Astrocyte (in vitro differentiated cells and primary cell): ENCODE data around the gene PHF12. TPM values are rescaled to one million over a fixed set of nuclear protein-coding genes. Genes with fewer than 3 reads are reported as not detected.

Source experiments
- DNase-seq: peaks from one replicate; pipeline ENCODE4 v3.0.0-alpha.2; 2010; ENCODE audit warnings: low read depth
- FAIRE-seq: peaks from 2 replicates; lab custom pipeline; 2011; peaks lifted over from hg19 to GRCh38; lab: Jason Lieb, UNC
- H2AFZ ChIP-seq: 2 replicates; pipeline ENCODE4 v1.6.0; 2012; ENCODE audit warnings: low read depth, low read length, inconsistent platforms
- H3K27ac ChIP-seq: 2 replicates; pipeline ENCODE4 v1.5.1; 2011; ENCODE audit warnings: low read depth, low read length, inconsistent platforms
- H3K27me3 ChIP-seq: 2 replicates; pipeline ENCODE4 v1.6.0; 2011; ENCODE audit warnings: low read length, inconsistent platforms; ENCODE audit not compliant: insufficient read depth
- H3K36me3 ChIP-seq: 2 replicates; pipeline ENCODE4 v1.5.1; 2011; ENCODE audit warnings: low read length, inconsistent platforms; ENCODE audit not compliant: insufficient read depth
- H3K4me1 ChIP-seq: 2 replicates; pipeline ENCODE4 v1.5.1; 2011; ENCODE audit warnings: low read length, inconsistent platforms; ENCODE audit not compliant: insufficient read depth
- H3K4me2 ChIP-seq: 2 replicates; pipeline ENCODE4 v1.6.0; 2012; ENCODE audit warnings: low read length, inconsistent platforms
- H3K4me3 ChIP-seq: 2 replicates; pipeline ENCODE4 v1.5.1; 2011; ENCODE audit warnings: low read depth, mild to moderate bottlenecking, low read length, inconsistent platforms; ENCODE audit not compliant: insufficient read depth
- H3K79me2 ChIP-seq: 2 replicates; pipeline ENCODE4 v1.6.0; 2012; ENCODE audit warnings: mild to moderate bottlenecking, low read length, inconsistent platforms; ENCODE audit not compliant: insufficient read depth
- H3K9ac ChIP-seq: 2 replicates; pipeline ENCODE4 v1.6.0; 2012; ENCODE audit warnings: mild to moderate bottlenecking, low read length, inconsistent platforms
- H3K9me3 ChIP-seq: 2 replicates; pipeline ENCODE4 v1.5.1; 2012; ENCODE audit warnings: low read depth, mild to moderate bottlenecking, low read length, inconsistent platforms; ENCODE audit not compliant: insufficient read depth
- H4K20me1 ChIP-seq: 2 replicates; pipeline ENCODE4 v1.6.0; 2012; ENCODE audit warnings: low read length, inconsistent platforms; ENCODE audit not compliant: insufficient read depth
- H3K27ac Mint-ChIP-seq: one replicate; pipeline ENCODE4 v1.8.0; 2021; ENCODE audit warnings: mild to moderate bottlenecking, mixed read lengths; ENCODE audit not compliant: unreplicated experiment
- H3K27me3 Mint-ChIP-seq: one replicate; pipeline ENCODE4 v1.8.0; 2021; ENCODE audit warnings: low read depth, mixed read lengths; ENCODE audit not compliant: unreplicated experiment
- H3K36me3 Mint-ChIP-seq: one replicate; pipeline ENCODE4 v1.8.0; 2021; ENCODE audit warnings: low read depth, mixed read lengths; ENCODE audit not compliant: unreplicated experiment
- H3K4me1 Mint-ChIP-seq: one replicate; pipeline ENCODE4 v1.8.0; 2021; ENCODE audit warnings: low read depth, mixed read lengths; ENCODE audit not compliant: unreplicated experiment
- H3K4me3 Mint-ChIP-seq: one replicate; pipeline ENCODE4 v1.8.0; 2021; ENCODE audit warnings: mild to moderate bottlenecking, moderate library complexity, mixed read lengths; ENCODE audit not compliant: unreplicated experiment
- H3K9me3 Mint-ChIP-seq: one replicate; pipeline ENCODE4 v1.8.0; 2021; ENCODE audit warnings: mild to moderate bottlenecking, mixed read lengths; ENCODE audit not compliant: unreplicated experiment
- EZH2 ChIP-seq: IDR thresholded peaks from 2 replicates; pipeline ENCODE4 v1.6.1; 2012; ENCODE audit warnings: mild to moderate bottlenecking, low read length, inconsistent platforms; ENCODE audit not compliant: insufficient read depth
- total RNA-seq: library from RNA; stranded (reverse); gene quantifications from 2 replicates; pipeline ENCODE4 v1.2.1, GENCODE V29; 2021
- TF ChIP-seq, protein P1 (sequence below): IDR thresholded peaks from 2 replicates; pipeline ENCODE4 v1.5.1; 2011; ENCODE audit warnings: low read depth, mild to moderate bottlenecking, inconsistent platforms, low read length, moderate library complexity; ENCODE audit not compliant: insufficient read depth

Gene PHF12
- total RNA-seq, 1 donor from 2014 or later = 41.6 TPM

DNA sequence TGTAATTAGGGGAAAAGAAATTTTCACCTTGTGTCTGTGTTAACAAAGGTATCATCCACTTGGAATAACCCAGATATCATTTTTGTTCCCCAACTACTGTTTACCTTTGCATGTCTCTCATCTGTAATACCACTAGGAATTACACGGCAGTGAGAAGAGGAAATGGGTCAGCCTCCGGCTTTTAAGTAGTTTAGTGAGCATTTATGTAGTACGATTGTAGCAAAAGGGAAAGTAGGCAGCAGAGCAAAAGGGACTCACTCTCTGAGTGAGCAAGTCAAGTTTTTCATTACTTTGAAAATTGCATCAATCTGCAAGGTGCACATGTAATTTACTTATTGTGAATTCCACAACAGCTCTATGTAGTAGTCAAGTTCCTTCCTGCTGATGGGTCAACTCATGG is 11.2 kb downstream of the PHF12 start:
- no peak for DNase-seq
- H3K9me3 Mint-ChIP-seq = no peaks in the 10 kb centered on the region
- Histone ChIP-seq H3K4me3 (no peak overlapping the region), H3K9me3 (no peaks in the 10 kb centered on the region), H3K4me2 (no peak overlapping the region), H3K4me1 (peaks cover 5% of the 10 kb centered on the region), H3K9ac (no peak overlapping the region), H3K27ac (no peak overlapping the region), H3K36me3 (peaks cover 2% of the 10 kb centered on the region), H2AFZ (no peak overlapping the region), H4K20me1 (peaks cover 96% of the 10 kb centered on the region), H3K79me2 (peaks cover 98% of the 10 kb centered on the region), H3K27me3 (no peaks in the 10 kb centered on the region)
- no peak for TF ChIP-seq EZH2
- TF ChIP-seq, protein P1, sequence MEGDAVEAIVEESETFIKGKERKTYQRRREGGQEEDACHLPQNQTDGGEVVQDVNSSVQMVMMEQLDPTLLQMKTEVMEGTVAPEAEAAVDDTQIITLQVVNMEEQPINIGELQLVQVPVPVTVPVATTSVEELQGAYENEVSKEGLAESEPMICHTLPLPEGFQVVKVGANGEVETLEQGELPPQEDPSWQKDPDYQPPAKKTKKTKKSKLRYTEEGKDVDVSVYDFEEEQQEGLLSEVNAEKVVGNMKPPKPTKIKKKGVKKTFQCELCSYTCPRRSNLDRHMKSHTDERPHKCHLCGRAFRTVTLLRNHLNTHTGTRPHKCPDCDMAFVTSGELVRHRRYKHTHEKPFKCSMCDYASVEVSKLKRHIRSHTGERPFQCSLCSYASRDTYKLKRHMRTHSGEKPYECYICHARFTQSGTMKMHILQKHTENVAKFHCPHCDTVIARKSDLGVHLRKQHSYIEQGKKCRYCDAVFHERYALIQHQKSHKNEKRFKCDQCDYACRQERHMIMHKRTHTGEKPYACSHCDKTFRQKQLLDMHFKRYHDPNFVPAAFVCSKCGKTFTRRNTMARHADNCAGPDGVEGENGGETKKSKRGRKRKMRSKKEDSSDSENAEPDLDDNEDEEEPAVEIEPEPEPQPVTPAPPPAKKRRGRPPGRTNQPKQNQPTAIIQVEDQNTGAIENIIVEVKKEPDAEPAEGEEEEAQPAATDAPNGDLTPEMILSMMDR = no peak
- no peak overlapping the region for H3K27ac Mint-ChIP-seq
- H3K4me3 Mint-ChIP-seq = no peak overlapping the region
- FAIRE-seq = no peak
- H3K4me1 Mint-ChIP-seq = peaks cover 41% of the 10 kb centered on the region
- no peaks in the 10 kb centered on the region for H3K27me3 Mint-ChIP-seq
- no peaks in the 10 kb centered on the region for H3K36me3 Mint-ChIP-seq

DNA sequence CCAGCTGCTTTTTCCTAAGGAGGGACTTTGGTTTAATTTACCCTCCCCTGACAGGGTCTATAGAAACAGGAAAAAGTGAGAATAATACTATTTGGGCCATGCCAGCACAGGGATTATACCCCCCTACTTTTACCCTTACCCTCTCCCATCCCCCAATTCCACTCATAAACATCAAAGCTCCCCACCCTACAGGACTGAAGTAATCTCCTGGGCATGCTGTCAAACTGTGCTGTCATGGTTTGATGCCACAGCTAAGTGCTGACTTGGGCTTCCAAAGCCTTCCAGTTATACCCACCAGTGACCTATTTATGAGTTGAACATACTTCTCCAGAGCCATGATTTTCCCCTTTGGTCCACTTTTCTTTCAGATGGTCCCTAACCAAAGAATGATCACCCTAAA is 12.8 kb downstream of the PHF12 start:
- no peak overlapping the region for H3K9ac ChIP-seq
- H4K20me1 ChIP-seq = peaks cover 95% of the 10 kb centered on the region
- Mint-ChIP-seq H3K4me1 (peaks cover 31% of the 10 kb centered on the region), H3K27ac (no peak overlapping the region), H3K36me3 (peaks cover 2% of the 10 kb centered on the region), H3K9me3 (no peaks in the 10 kb centered on the region), H3K27me3 (no peaks in the 10 kb centered on the region), H3K4me3 (peak overlapping the region; percentile 16)
- H3K9me3 ChIP-seq = no peaks in the 10 kb centered on the region
- peaks cover 2% of the 10 kb centered on the region for H3K36me3 ChIP-seq
- FAIRE-seq (no peak), DNase-seq (no peak)
- H3K4me2 ChIP-seq = no peak overlapping the region
- no peak overlapping the region for H3K27ac ChIP-seq
- no peak overlapping the region for H2AFZ ChIP-seq
- no peaks in the 10 kb centered on the region for H3K27me3 ChIP-seq
- H3K4me1 ChIP-seq = no peaks in the 10 kb centered on the region
- peaks cover 97% of the 10 kb centered on the region for H3K79me2 ChIP-seq
- H3K4me3 ChIP-seq = no peak overlapping the region
- no peak for TF ChIP-seq EZH2
- TF ChIP-seq, protein P1 = no peak

DNA sequence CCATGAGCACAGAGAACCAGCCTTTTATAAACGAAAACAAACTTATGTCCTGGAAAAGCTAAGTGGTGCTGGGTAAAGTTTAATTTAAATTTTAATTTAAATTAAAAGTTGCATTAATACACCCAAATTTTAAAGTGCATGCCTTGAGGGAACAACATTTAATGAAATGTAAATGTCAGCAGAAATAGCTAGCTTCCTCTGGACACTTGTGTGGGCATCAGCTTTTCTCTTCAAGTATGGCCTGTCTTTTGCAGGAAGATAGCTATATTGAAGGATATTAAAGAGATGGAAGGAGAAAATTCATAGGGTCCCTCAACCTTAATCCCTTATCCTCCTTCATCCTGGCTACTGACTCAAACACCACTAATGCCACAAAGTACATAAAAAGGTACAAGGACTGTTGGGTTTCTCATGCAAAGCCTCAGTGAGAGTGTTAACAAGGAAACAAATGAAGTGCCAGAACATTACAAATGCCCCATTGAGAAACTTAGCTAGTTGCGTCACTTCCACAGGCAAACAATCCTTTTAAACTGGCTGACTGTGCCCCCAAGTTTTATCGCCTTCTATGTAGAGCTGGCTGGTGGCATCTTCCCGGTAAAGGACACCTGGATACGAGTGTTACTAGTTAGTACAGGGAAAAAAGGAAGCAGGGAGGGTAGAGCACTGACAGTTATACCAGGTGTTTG is 14.1 kb downstream of the PHF12 start:
- no peaks in the 10 kb centered on the region for H3K9me3 ChIP-seq
- no peak overlapping the region for H3K4me3 ChIP-seq
- H3K27me3 Mint-ChIP-seq = no peaks in the 10 kb centered on the region
- H3K27ac ChIP-seq = no peak overlapping the region
- H3K9ac ChIP-seq = no peak overlapping the region
- H3K4me1 ChIP-seq = no peaks in the 10 kb centered on the region
- no peak overlapping the region for H2AFZ ChIP-seq
- H3K4me3 Mint-ChIP-seq = no peak overlapping the region
- H3K4me1 Mint-ChIP-seq = peaks cover 31% of the 10 kb centered on the region
- H3K9me3 Mint-ChIP-seq = no peaks in the 10 kb centered on the region
- H3K4me2 ChIP-seq = no peak overlapping the region
- H3K36me3 Mint-ChIP-seq = peaks cover 4% of the 10 kb centered on the region
- TF ChIP-seq EZH2 = no peak
- TF ChIP-seq, protein P1 = no peak
- no peaks in the 10 kb centered on the region for H3K27me3 ChIP-seq
- FAIRE-seq (no peak), DNase-seq (no peak)
- H3K79me2 ChIP-seq = peaks cover 99% of the 10 kb centered on the region
- peaks cover 99% of the 10 kb centered on the region for H4K20me1 ChIP-seq
- no peak overlapping the region for H3K27ac Mint-ChIP-seq
- peaks cover 2% of the 10 kb centered on the region for H3K36me3 ChIP-seq
